SK-N-SH treated with all-trans-retinoic acid at 6 μM for 48 hours (cell line): Measurements from ENCODE around the gene GPR183.

Experiments
- ATAC-seq: fragments of 200-7000 bp; cut with Tn5 transposase; 3 replicates; pipeline ENCODE4 v1.9.1; 2020; ENCODE audit warnings: mild to moderate bottlenecking, moderate library complexity
- ARNTL ChIP-seq: fragments of 450-650 bp; formaldehyde crosslinking; IDR thresholded peaks from 2 replicates; pipeline ENCODE4 v1.5.0; 2020; ENCODE audit warnings: low read depth, mild to moderate bottlenecking, moderate library complexity, borderline replicate concordance
- BACH2 ChIP-seq: fragments of 250-450 bp; sonication (Bioruptor Pico); IDR thresholded peaks from 2 replicates; pipeline ENCODE4 v1.9.0; 2021; ENCODE audit warnings: mild to moderate bottlenecking, borderline replicate concordance
- ESRRG ChIP-seq: fragments of 250-450 bp; sonication (Bioruptor Pico); IDR thresholded peaks from 2 replicates; pipeline ENCODE4 v1.6.1; 2021; ENCODE audit warnings: mild to moderate bottlenecking
- GLIS3 ChIP-seq: fragments of 250-450 bp; sonication (Bioruptor Pico); IDR thresholded peaks from 2 replicates; pipeline ENCODE4 v1.5.0; 2020; ENCODE audit warnings: mild to moderate bottlenecking, moderate library complexity
- OSR1 ChIP-seq: fragments of 250-450 bp; sonication (Bioruptor Pico); IDR thresholded peaks from 2 replicates; pipeline ENCODE4 v1.8.0; 2022; ENCODE audit warnings: moderate library complexity, mild to moderate bottlenecking, inconsistent platforms
- PPARA ChIP-seq: fragments of 250-450 bp; sonication (Bioruptor Pico); IDR thresholded peaks from 2 replicates; pipeline ENCODE4 v1.5.0; 2020; ENCODE audit warnings: mild to moderate bottlenecking, borderline replicate concordance
- RARB ChIP-seq: fragments of 250-450 bp; sonication (Bioruptor Pico); IDR thresholded peaks from 2 replicates; pipeline ENCODE4 v1.8.0; 2021; ENCODE audit warnings: mild to moderate bottlenecking, moderate library complexity
- SNAI2 ChIP-seq: fragments of 250-450 bp; sonication (Bioruptor Pico); IDR thresholded peaks from 2 replicates; pipeline ENCODE4 v1.5.0; 2020; ENCODE audit warnings: mild to moderate bottlenecking, moderate library complexity
- TCF4 ChIP-seq: fragments of 250-450 bp; sonication (Bioruptor Pico); IDR thresholded peaks from 2 replicates; pipeline ENCODE4 v1.8.0; 2021; ENCODE audit warnings: mild to moderate bottlenecking, moderate library complexity, borderline replicate concordance
- TOX ChIP-seq: fragments of 250-450 bp; sonication (Bioruptor Pico); IDR thresholded peaks from 2 replicates; pipeline ENCODE4 v1.8.0; 2021; ENCODE audit warnings: mild to moderate bottlenecking, moderate library complexity, borderline replicate concordance
- ZC3H10 ChIP-seq: fragments of 250-450 bp; sonication (Bioruptor Pico); IDR thresholded peaks from 2 replicates; pipeline ENCODE4 v1.5.1; 2021; ENCODE audit warnings: mild to moderate bottlenecking, moderate library complexity
- ZFP3 ChIP-seq: fragments of 250-450 bp; sonication (Bioruptor Pico); IDR thresholded peaks from 2 replicates; pipeline ENCODE4 v1.5.0; 2020; ENCODE audit warnings: mild to moderate bottlenecking, moderate library complexity
- ZNF565 ChIP-seq: fragments of 450-650 bp; formaldehyde crosslinking; conservative IDR thresholded peaks from 2 replicates; pipeline ENCODE4 v1.5.0; 2020; ENCODE audit warnings: low read depth, mild to moderate bottlenecking, moderate library complexity
- ZNF70 ChIP-seq: fragments of 450-650 bp; formaldehyde crosslinking; IDR thresholded peaks from 2 replicates; pipeline ENCODE4 v1.5.0; 2020; ENCODE audit warnings: mild to moderate bottlenecking, moderate library complexity
- ZNF8 ChIP-seq: fragments of 450-650 bp; formaldehyde crosslinking; IDR thresholded peaks from 2 replicates; pipeline ENCODE4 v1.5.0; 2020; ENCODE audit warnings: mild to moderate bottlenecking, moderate library complexity
- TF ChIP-seq, protein P1 (sequence below): fragments of 250-450 bp; sonication (Bioruptor Pico); IDR thresholded peaks from 2 replicates; pipeline ENCODE4 v1.5.1; 2020; ENCODE audit warnings: low read depth, mild to moderate bottlenecking, moderate library complexity
- TF ChIP-seq, protein P2 (sequence below): fragments of 250-450 bp; sonication (Bioruptor Pico); IDR thresholded peaks from 2 replicates; pipeline ENCODE4 v1.5.1; 2021; ENCODE audit warnings: mild to moderate bottlenecking, moderate library complexity
- TF ChIP-seq, protein P3 (sequence below): fragments of 250-450 bp; sonication (Bioruptor Pico); IDR thresholded peaks from 2 replicates; pipeline ENCODE4 v1.8.0; 2020; ENCODE audit warnings: mild to moderate bottlenecking, moderate library complexity, borderline replicate concordance
- TF ChIP-seq, protein P4 (sequence below): fragments of 250-450 bp; sonication (Bioruptor Pico); IDR thresholded peaks from 2 replicates; pipeline ENCODE4 v1.8.0; 2021; ENCODE audit warnings: low read depth, mild to moderate bottlenecking, moderate library complexity, borderline replicate concordance

The GPR183 gene

DNA sequence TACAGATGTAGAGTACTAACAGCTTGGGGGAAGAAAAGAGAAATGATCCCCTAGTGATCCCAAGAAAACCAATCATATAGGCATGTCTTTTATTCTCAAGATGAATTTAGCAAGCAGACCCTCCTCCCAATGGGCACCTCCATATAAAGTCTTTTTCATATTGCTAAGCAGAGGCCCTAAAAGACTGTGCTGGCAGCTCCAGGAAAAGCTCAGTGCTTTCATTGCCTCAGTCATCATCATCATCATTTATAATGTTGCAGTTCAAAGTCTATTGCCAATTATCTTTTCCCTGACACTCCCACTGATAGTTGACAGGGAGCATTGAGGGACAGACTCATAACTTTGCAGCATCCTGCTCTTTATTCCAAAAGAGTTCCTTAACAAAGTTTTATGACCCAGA lies 13.0 kb downstream of the GPR183 start:
- TF ChIP-seq, protein P1, sequence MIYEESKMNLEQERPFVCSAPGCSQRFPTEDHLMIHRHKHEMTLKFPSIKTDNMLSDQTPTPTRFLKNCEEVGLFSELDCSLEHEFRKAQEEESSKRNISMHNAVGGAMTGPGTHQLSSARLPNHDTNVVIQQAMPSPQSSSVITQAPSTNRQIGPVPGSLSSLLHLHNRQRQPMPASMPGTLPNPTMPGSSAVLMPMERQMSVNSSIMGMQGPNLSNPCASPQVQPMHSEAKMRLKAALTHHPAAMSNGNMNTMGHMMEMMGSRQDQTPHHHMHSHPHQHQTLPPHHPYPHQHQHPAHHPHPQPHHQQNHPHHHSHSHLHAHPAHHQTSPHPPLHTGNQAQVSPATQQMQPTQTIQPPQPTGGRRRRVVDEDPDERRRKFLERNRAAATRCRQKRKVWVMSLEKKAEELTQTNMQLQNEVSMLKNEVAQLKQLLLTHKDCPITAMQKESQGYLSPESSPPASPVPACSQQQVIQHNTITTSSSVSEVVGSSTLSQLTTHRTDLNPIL (CRISPR knock-in tag), result no peak
- TF ChIP-seq ZNF8 (CRISPR knock-in tag), result no peak
- no peak for ATAC-seq

DNA sequence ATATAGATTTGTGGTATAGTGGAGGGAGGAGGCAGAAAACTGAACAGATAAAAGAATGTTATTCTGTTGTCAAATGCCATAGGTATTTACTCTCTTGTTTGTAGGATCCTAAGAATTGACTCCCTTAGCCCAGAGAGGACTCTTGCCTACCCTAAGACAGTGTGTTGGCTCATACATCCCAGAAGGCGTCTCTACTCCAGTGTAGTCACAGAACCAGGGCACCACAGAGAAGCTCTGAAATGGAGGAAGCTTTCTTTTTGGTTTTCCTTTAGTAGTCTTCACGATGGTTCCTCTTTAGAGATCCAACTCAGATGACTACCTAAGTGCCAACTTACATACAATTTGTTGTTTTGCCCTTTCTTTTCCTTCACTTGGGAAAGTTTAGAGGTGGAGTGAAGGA lies 14.0 kb downstream of the GPR183 start:
- no peak for ATAC-seq
- TF ChIP-seq, protein P2, sequence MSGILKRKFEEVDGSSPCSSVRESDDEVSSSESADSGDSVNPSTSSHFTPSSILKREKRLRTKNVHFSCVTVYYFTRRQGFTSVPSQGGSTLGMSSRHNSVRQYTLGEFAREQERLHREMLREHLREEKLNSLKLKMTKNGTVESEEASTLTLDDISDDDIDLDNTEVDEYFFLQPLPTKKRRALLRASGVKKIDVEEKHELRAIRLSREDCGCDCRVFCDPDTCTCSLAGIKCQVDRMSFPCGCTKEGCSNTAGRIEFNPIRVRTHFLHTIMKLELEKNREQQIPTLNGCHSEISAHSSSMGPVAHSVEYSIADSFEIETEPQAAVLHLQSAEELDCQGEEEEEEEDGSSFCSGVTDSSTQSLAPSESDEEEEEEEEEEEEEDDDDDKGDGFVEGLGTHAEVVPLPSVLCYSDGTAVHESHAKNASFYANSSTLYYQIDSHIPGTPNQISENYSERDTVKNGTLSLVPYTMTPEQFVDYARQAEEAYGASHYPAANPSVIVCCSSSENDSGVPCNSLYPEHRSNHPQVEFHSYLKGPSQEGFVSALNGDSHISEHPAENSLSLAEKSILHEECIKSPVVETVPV (CRISPR knock-in tag), result no peak
- TF ChIP-seq BACH2 (CRISPR knock-in tag), result no peak
- TF ChIP-seq, protein P3, sequence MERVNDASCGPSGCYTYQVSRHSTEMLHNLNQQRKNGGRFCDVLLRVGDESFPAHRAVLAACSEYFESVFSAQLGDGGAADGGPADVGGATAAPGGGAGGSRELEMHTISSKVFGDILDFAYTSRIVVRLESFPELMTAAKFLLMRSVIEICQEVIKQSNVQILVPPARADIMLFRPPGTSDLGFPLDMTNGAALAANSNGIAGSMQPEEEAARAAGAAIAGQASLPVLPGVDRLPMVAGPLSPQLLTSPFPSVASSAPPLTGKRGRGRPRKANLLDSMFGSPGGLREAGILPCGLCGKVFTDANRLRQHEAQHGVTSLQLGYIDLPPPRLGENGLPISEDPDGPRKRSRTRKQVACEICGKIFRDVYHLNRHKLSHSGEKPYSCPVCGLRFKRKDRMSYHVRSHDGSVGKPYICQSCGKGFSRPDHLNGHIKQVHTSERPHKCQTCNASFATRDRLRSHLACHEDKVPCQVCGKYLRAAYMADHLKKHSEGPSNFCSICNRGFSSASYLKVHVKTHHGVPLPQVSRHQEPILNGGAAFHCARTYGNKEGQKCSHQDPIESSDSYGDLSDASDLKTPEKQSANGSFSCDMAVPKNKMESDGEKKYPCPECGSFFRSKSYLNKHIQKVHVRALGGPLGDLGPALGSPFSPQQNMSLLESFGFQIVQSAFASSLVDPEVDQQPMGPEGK, result no peak
- no peak for TF ChIP-seq ARNTL
- no peak for TF ChIP-seq OSR1 (CRISPR knock-in tag)
- no peak for TF ChIP-seq ZNF8 (CRISPR knock-in tag)
- TF ChIP-seq ZNF565 (CRISPR knock-in tag), result no peak
- no peak for TF ChIP-seq TCF4 (CRISPR knock-in tag)
- no peak for TF ChIP-seq ZC3H10 (CRISPR knock-in tag)
- TF ChIP-seq, protein P4, sequence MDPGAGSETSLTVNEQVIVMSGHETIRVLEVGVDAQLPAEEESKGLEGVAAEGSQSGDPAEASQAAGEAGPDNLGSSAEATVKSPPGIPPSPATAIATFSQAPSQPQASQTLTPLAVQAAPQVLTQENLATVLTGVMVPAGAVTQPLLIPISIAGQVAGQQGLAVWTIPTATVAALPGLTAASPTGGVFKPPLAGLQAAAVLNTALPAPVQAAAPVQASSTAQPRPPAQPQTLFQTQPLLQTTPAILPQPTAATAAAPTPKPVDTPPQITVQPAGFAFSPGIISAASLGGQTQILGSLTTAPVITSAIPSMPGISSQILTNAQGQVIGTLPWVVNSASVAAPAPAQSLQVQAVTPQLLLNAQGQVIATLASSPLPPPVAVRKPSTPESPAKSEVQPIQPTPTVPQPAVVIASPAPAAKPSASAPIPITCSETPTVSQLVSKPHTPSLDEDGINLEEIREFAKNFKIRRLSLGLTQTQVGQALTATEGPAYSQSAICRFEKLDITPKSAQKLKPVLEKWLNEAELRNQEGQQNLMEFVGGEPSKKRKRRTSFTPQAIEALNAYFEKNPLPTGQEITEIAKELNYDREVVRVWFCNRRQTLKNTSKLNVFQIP (CRISPR knock-in tag), result no peak
- no peak for TF ChIP-seq ZNF70 (CRISPR knock-in tag)
- TF ChIP-seq, protein P1 (CRISPR knock-in tag), result no peak
- no peak for TF ChIP-seq SNAI2 (CRISPR knock-in tag)
- TF ChIP-seq ZFP3 (CRISPR knock-in tag), result no peak

DNA sequence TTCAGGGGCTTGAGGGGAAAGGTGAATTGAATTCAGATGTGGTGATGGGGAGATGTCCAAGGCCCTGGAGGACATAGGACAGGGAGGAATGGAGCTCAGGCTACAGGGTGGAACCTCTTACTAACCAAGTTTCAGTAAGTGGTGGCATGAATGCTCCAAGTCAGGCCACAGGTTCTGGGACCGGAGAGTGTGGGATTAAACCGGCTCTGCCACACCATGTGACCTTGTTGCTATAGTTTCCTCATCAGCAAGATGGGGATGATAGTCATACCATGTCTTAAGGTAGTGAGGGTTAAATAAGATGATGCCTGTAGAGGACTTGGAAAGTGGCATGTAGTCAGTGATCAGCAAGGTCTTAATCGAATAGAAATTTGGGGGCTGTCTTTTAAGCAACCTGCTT lies 16.3 kb downstream of the GPR183 start:
- TF ChIP-seq, protein P2 (CRISPR knock-in tag), result no peak
- no peak for TF ChIP-seq RARB (CRISPR knock-in tag)
- TF ChIP-seq BACH2 (CRISPR knock-in tag), result no peak
- TF ChIP-seq TCF4 (CRISPR knock-in tag), result no peak
- TF ChIP-seq OSR1 (CRISPR knock-in tag), result no peak
- no peak for TF ChIP-seq SNAI2 (CRISPR knock-in tag)
- no peak for TF ChIP-seq GLIS3 (CRISPR knock-in tag)
- no peak for TF ChIP-seq PPARA (CRISPR knock-in tag)
- TF ChIP-seq ESRRG (CRISPR knock-in tag), result no peak
- no peak for TF ChIP-seq TOX (CRISPR knock-in tag)
- TF ChIP-seq, all 23 proteins: peak for 0
- ATAC-seq, result no peak
